SK-N-SH treated with all-trans-retinoic acid at 6 μM for 48 hours (cell line): ENCODE results near the gene ARAP2.

Experiments used
- ATAC-seq: fragments of 200-7000 bp; cut with Tn5 transposase; 3 replicates; pipeline ENCODE4 v1.9.1; 2020; ENCODE audit warnings: mild to moderate bottlenecking, moderate library complexity
- ARNTL ChIP-seq: fragments of 450-650 bp; formaldehyde crosslinking; IDR thresholded peaks from 2 replicates; pipeline ENCODE4 v1.5.0; 2020; ENCODE audit warnings: low read depth, mild to moderate bottlenecking, moderate library complexity, borderline replicate concordance
- BACH2 ChIP-seq: fragments of 250-450 bp; sonication (Bioruptor Pico); IDR thresholded peaks from 2 replicates; pipeline ENCODE4 v1.9.0; 2021; ENCODE audit warnings: mild to moderate bottlenecking, borderline replicate concordance
- CSDC2 ChIP-seq: fragments of 250-450 bp; sonication (Bioruptor Pico); IDR thresholded peaks from 2 replicates; pipeline ENCODE4 v1.5.0; 2020; ENCODE audit warnings: mild to moderate bottlenecking, moderate library complexity
- ESRRG ChIP-seq: fragments of 250-450 bp; sonication (Bioruptor Pico); IDR thresholded peaks from 2 replicates; pipeline ENCODE4 v1.6.1; 2021; ENCODE audit warnings: mild to moderate bottlenecking
- GLIS3 ChIP-seq: fragments of 250-450 bp; sonication (Bioruptor Pico); IDR thresholded peaks from 2 replicates; pipeline ENCODE4 v1.5.0; 2020; ENCODE audit warnings: mild to moderate bottlenecking, moderate library complexity
- ISL1 ChIP-seq: fragments of 250-450 bp; sonication (Bioruptor Pico); IDR thresholded peaks from 2 replicates; pipeline ENCODE4 v2.1.2; 2022; ENCODE audit warnings: mild to moderate bottlenecking, moderate library complexity
- OSR1 ChIP-seq: fragments of 250-450 bp; sonication (Bioruptor Pico); IDR thresholded peaks from 2 replicates; pipeline ENCODE4 v1.8.0; 2022; ENCODE audit warnings: moderate library complexity, mild to moderate bottlenecking, inconsistent platforms
- PPARA ChIP-seq: fragments of 250-450 bp; sonication (Bioruptor Pico); IDR thresholded peaks from 2 replicates; pipeline ENCODE4 v1.5.0; 2020; ENCODE audit warnings: mild to moderate bottlenecking, borderline replicate concordance
- RARB ChIP-seq: fragments of 250-450 bp; sonication (Bioruptor Pico); IDR thresholded peaks from 2 replicates; pipeline ENCODE4 v1.8.0; 2021; ENCODE audit warnings: mild to moderate bottlenecking, moderate library complexity
- SNAI2 ChIP-seq: fragments of 250-450 bp; sonication (Bioruptor Pico); IDR thresholded peaks from 2 replicates; pipeline ENCODE4 v1.5.0; 2020; ENCODE audit warnings: mild to moderate bottlenecking, moderate library complexity
- TCF4 ChIP-seq: fragments of 250-450 bp; sonication (Bioruptor Pico); IDR thresholded peaks from 2 replicates; pipeline ENCODE4 v1.8.0; 2021; ENCODE audit warnings: mild to moderate bottlenecking, moderate library complexity, borderline replicate concordance
- TOX ChIP-seq: fragments of 250-450 bp; sonication (Bioruptor Pico); IDR thresholded peaks from 2 replicates; pipeline ENCODE4 v1.8.0; 2021; ENCODE audit warnings: mild to moderate bottlenecking, moderate library complexity, borderline replicate concordance
- ZC3H10 ChIP-seq: fragments of 250-450 bp; sonication (Bioruptor Pico); IDR thresholded peaks from 2 replicates; pipeline ENCODE4 v1.5.1; 2021; ENCODE audit warnings: mild to moderate bottlenecking, moderate library complexity
- ZFP3 ChIP-seq: fragments of 250-450 bp; sonication (Bioruptor Pico); IDR thresholded peaks from 2 replicates; pipeline ENCODE4 v1.5.0; 2020; ENCODE audit warnings: mild to moderate bottlenecking, moderate library complexity
- ZFP30 ChIP-seq: fragments of 450-650 bp; formaldehyde crosslinking; IDR thresholded peaks from 2 replicates; pipeline ENCODE4 v1.5.0; 2022; ENCODE audit warnings: mild to moderate bottlenecking, moderate library complexity
- ZNF565 ChIP-seq: fragments of 450-650 bp; formaldehyde crosslinking; conservative IDR thresholded peaks from 2 replicates; pipeline ENCODE4 v1.5.0; 2020; ENCODE audit warnings: low read depth, mild to moderate bottlenecking, moderate library complexity
- ZNF70 ChIP-seq: fragments of 450-650 bp; formaldehyde crosslinking; IDR thresholded peaks from 2 replicates; pipeline ENCODE4 v1.5.0; 2020; ENCODE audit warnings: mild to moderate bottlenecking, moderate library complexity
- ZNF8 ChIP-seq: fragments of 450-650 bp; formaldehyde crosslinking; IDR thresholded peaks from 2 replicates; pipeline ENCODE4 v1.5.0; 2020; ENCODE audit warnings: mild to moderate bottlenecking, moderate library complexity
- TF ChIP-seq, protein P1 (sequence below): fragments of 250-450 bp; sonication (Bioruptor Pico); IDR thresholded peaks from 2 replicates; pipeline ENCODE4 v1.8.0; 2020; ENCODE audit warnings: mild to moderate bottlenecking, moderate library complexity, borderline replicate concordance
- TF ChIP-seq, protein P2 (sequence below): fragments of 250-450 bp; sonication (Bioruptor Pico); IDR thresholded peaks from 2 replicates; pipeline ENCODE4 v1.8.0; 2021; ENCODE audit warnings: low read depth, mild to moderate bottlenecking, moderate library complexity, borderline replicate concordance
- TF ChIP-seq, protein P3 (sequence below): fragments of 250-450 bp; sonication (Bioruptor Pico); IDR thresholded peaks from 2 replicates; pipeline ENCODE4 v1.5.1; 2021; ENCODE audit warnings: mild to moderate bottlenecking, moderate library complexity

The ARAP2 gene

DNA sequence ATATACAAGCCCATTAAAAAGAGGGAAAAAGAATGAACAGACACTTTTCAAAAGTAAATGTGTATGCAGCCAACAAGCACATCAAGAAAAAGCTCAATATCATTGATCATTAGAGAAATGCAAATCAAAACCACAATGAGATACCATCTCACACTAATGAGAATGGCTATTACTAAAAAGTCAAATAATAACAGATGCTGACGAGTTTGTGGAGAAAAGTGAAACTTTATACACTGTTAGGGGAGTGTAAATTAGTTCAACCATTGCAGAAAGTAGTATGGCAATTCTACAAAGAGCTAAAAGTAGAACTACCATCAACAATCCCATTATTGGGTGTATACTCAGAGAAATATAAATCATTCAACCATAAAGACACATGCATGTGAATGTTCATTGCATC lies 203.0 kb downstream of the ARAP2 start:
- ATAC-seq: no peak
- TF ChIP-seq ZFP3 (CRISPR knock-in tag) (no peak), TOX (CRISPR knock-in tag) (no peak), CSDC2 (no peak), PPARA (CRISPR knock-in tag) (no peak), TCF4 (no peak), ZNF565 (CRISPR knock-in tag) (no peak), RARB (CRISPR knock-in tag) (no peak), ISL1 (CRISPR knock-in tag) (no peak), GLIS3 (CRISPR knock-in tag) (no peak), ZC3H10 (CRISPR knock-in tag) (no peak), ZNF8 (no peak), ZNF70 (CRISPR knock-in tag) (no peak), SNAI2 (no peak), BACH2 (CRISPR knock-in tag) (no peak), OSR1 (CRISPR knock-in tag) (no peak)
- TF ChIP-seq, protein P1, sequence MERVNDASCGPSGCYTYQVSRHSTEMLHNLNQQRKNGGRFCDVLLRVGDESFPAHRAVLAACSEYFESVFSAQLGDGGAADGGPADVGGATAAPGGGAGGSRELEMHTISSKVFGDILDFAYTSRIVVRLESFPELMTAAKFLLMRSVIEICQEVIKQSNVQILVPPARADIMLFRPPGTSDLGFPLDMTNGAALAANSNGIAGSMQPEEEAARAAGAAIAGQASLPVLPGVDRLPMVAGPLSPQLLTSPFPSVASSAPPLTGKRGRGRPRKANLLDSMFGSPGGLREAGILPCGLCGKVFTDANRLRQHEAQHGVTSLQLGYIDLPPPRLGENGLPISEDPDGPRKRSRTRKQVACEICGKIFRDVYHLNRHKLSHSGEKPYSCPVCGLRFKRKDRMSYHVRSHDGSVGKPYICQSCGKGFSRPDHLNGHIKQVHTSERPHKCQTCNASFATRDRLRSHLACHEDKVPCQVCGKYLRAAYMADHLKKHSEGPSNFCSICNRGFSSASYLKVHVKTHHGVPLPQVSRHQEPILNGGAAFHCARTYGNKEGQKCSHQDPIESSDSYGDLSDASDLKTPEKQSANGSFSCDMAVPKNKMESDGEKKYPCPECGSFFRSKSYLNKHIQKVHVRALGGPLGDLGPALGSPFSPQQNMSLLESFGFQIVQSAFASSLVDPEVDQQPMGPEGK (CRISPR knock-in tag): no peak
- TF ChIP-seq, protein P2, sequence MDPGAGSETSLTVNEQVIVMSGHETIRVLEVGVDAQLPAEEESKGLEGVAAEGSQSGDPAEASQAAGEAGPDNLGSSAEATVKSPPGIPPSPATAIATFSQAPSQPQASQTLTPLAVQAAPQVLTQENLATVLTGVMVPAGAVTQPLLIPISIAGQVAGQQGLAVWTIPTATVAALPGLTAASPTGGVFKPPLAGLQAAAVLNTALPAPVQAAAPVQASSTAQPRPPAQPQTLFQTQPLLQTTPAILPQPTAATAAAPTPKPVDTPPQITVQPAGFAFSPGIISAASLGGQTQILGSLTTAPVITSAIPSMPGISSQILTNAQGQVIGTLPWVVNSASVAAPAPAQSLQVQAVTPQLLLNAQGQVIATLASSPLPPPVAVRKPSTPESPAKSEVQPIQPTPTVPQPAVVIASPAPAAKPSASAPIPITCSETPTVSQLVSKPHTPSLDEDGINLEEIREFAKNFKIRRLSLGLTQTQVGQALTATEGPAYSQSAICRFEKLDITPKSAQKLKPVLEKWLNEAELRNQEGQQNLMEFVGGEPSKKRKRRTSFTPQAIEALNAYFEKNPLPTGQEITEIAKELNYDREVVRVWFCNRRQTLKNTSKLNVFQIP (CRISPR knock-in tag): no peak

DNA sequence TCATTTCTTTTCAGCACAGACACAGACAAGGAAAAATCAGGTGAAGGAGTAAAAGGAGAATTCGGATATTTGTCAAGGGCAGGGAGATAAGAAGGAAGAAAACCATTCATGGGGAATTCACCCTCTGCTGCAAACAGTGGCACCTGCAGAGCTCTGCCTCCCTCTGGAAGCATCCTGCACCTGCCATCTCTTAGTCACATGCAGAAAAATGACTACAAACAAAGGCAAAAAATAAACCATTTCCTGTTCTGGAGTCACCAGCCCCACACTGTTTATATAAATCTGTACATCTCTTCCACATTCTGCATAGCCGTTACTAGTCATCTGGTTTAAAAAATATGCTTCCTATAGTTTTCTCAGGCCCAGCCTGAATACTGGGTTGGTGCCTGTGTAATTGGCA lies 205.3 kb downstream of the ARAP2 start:
- TF ChIP-seq ZC3H10 (CRISPR knock-in tag) (no peak), RARB (CRISPR knock-in tag) (no peak), ZNF8 (no peak), ZFP30 (CRISPR knock-in tag) (no peak), GLIS3 (CRISPR knock-in tag) (no peak), ESRRG (CRISPR knock-in tag) (no peak), ZFP3 (CRISPR knock-in tag) (no peak), OSR1 (CRISPR knock-in tag) (no peak), ARNTL (no peak), ISL1 (CRISPR knock-in tag) (no peak), TCF4 (no peak)
- no peak for ATAC-seq

DNA sequence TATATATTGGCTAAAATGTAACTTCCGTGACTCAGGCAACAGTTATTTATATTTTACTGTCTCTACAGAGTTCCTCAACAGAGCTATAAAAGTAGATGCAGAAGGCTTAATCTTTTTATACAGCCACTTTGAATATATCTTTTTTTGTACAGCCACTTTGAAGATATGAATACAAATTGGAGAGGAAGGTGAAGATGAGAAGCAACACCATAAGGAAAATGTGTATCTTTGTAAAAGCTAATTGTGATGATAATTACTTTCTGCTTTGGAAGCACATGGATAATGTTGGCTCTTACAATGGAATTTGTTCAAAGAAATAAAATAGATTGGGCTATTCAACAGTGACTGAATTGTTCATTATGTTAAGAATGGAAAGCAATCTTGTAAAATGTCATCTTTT lies 205.8 kb downstream of the ARAP2 start:
- TF ChIP-seq ZFP3 (CRISPR knock-in tag): no peak
- no peak for TF ChIP-seq ZNF70 (CRISPR knock-in tag)
- TF ChIP-seq OSR1 (CRISPR knock-in tag): no peak
- TF ChIP-seq CSDC2: no peak
- TF ChIP-seq, protein P2 (CRISPR knock-in tag): no peak
- TF ChIP-seq ZFP30 (CRISPR knock-in tag): no peak
- no peak for TF ChIP-seq ISL1 (CRISPR knock-in tag)
- no peak for TF ChIP-seq ARNTL
- TF ChIP-seq, protein P3, sequence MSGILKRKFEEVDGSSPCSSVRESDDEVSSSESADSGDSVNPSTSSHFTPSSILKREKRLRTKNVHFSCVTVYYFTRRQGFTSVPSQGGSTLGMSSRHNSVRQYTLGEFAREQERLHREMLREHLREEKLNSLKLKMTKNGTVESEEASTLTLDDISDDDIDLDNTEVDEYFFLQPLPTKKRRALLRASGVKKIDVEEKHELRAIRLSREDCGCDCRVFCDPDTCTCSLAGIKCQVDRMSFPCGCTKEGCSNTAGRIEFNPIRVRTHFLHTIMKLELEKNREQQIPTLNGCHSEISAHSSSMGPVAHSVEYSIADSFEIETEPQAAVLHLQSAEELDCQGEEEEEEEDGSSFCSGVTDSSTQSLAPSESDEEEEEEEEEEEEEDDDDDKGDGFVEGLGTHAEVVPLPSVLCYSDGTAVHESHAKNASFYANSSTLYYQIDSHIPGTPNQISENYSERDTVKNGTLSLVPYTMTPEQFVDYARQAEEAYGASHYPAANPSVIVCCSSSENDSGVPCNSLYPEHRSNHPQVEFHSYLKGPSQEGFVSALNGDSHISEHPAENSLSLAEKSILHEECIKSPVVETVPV: no peak
- TF ChIP-seq RARB (CRISPR knock-in tag): no peak
- TF ChIP-seq TOX (CRISPR knock-in tag): no peak
- TF ChIP-seq ZNF565 (CRISPR knock-in tag): no peak
- TF ChIP-seq ZNF8: no peak
- TF ChIP-seq SNAI2: no peak
- TF ChIP-seq, protein P1 (CRISPR knock-in tag): no peak
- no peak for ATAC-seq
